ENCODE results near the gene IFI27L1. TPM values are rescaled to one million over a fixed set of nuclear protein-coding genes. Genes with fewer than 3 reads are reported as not detected.

The IFI27L1 gene
- total RNA-seq, 1 donor from 2014 or later: 40.2 TPM

GRCh38 chr14:94113490-94113889 is 32.4 kb downstream of the IFI27L1 start:
- H3K4me3 ChIP-seq (ENCODE audit: low read depth, low read length): no peak overlapping the region
- no peak for TF ChIP-seq CTCF (conservative IDR thresholded peaks at IDR 0.05; ENCODE audit: low read depth, low read length)
- DNase-seq (ENCODE audit: low read depth): no peak

- H3K4me3 ChIP-seq (ENCODE audit: low read depth, low read length): no peak overlapping the region
- no peak for DNase-seq (ENCODE audit: low read depth)
- TF ChIP-seq CTCF (conservative IDR thresholded peaks at IDR 0.05; ENCODE audit: low read depth, low read length): no peak
Observed at GRCh38 chr14:94113908-94114588, 32.9 kb downstream of the IFI27L1 start.

- no peak for DNase-seq (ENCODE audit: low read depth)
- no peak for TF ChIP-seq CTCF (conservative IDR thresholded peaks at IDR 0.05; ENCODE audit: low read depth, low read length)
Observed at GRCh38 chr14:94114589-94115057, 33.5 kb downstream of the IFI27L1 start.

GRCh38 chr14:94115058-94115591 is 34.0 kb downstream of the IFI27L1 start:
- DNase-seq (ENCODE audit: low read depth): no peak
- H3K4me3 ChIP-seq (ENCODE audit: low read depth, low read length): no peak overlapping the region
- no peak for TF ChIP-seq CTCF (conservative IDR thresholded peaks at IDR 0.05; ENCODE audit: low read depth, low read length)

More at GRCh38 chr14:94114589-94115057, 33.5 kb downstream of the IFI27L1 start:
- no peak overlapping the region for H3K4me3 ChIP-seq (ENCODE audit: low read depth, low read length)

GRCh38 chr14:94115631-94116030 is 34.5 kb downstream of the IFI27L1 start:
- no peak overlapping the region for H3K4me3 ChIP-seq (ENCODE audit: low read depth, low read length)
- no peak for TF ChIP-seq CTCF (conservative IDR thresholded peaks at IDR 0.05; ENCODE audit: low read depth, low read length)
- no peak for DNase-seq (ENCODE audit: low read depth)

- DNase-seq (ENCODE audit: low read depth): no peak
- TF ChIP-seq CTCF (conservative IDR thresholded peaks at IDR 0.05; ENCODE audit: low read depth, low read length): no peak
Observed at GRCh38 chr14:94116701-94117100, 35.6 kb downstream of the IFI27L1 start.

GRCh38 chr14:94117856-94118255 is 36.7 kb downstream of the IFI27L1 start:
- no peak overlapping the region for H3K4me3 ChIP-seq (ENCODE audit: low read depth, low read length)
- TF ChIP-seq CTCF (conservative IDR thresholded peaks at IDR 0.05; ENCODE audit: low read depth, low read length): no peak
- DNase-seq (ENCODE audit: low read depth): no peak

More at GRCh38 chr14:94116701-94117100, 35.6 kb downstream of the IFI27L1 start:
- no peak overlapping the region for H3K4me3 ChIP-seq (ENCODE audit: low read depth, low read length)
